IPS-15b (cell line): ENCODE measurements around the gene GPATCH8.

Experiments
- H3K27me3 ChIP-seq: one replicate; pipeline ENCODE4 v1.6.1; 2013; ENCODE audit warnings: low read length; ENCODE audit not compliant: control insufficient read depth, insufficient read depth
- H3K36me3 ChIP-seq: one replicate; pipeline ENCODE4 v1.6.1; 2013; ENCODE audit warnings: low read length; ENCODE audit not compliant: control insufficient read depth, insufficient read depth
- H3K4me1 ChIP-seq: one replicate; pipeline ENCODE4 v1.6.1; 2013; ENCODE audit warnings: mild to moderate bottlenecking, low read length; ENCODE audit not compliant: control insufficient read depth, insufficient read depth
- H3K4me3 ChIP-seq: one replicate; pipeline ENCODE4 v1.5.1; 2013; ENCODE audit warnings: low read depth, low read length
- H3K9ac ChIP-seq: one replicate; pipeline ENCODE4 v1.6.1; 2013; ENCODE audit warnings: low read depth, mild to moderate bottlenecking, low read length
- H3K9me3 ChIP-seq: one replicate; pipeline ENCODE4 v1.6.1; 2013; ENCODE audit warnings: mild to moderate bottlenecking, low read length; ENCODE audit not compliant: control insufficient read depth, insufficient read depth

Gene GPATCH8

GRCh38 chr17:44438636-44439035, 64.6 kb downstream of the GPATCH8 start:
- no peak overlapping the region for H3K9ac ChIP-seq
- no peaks in the 10 kb centered on the region for H3K9me3 ChIP-seq
- H3K4me1 ChIP-seq: peaks cover 4% of the 10 kb centered on the region
- no peaks in the 10 kb centered on the region for H3K27me3 ChIP-seq
- no peak overlapping the region for H3K4me3 ChIP-seq
- no peaks in the 10 kb centered on the region for H3K36me3 ChIP-seq

DNA sequence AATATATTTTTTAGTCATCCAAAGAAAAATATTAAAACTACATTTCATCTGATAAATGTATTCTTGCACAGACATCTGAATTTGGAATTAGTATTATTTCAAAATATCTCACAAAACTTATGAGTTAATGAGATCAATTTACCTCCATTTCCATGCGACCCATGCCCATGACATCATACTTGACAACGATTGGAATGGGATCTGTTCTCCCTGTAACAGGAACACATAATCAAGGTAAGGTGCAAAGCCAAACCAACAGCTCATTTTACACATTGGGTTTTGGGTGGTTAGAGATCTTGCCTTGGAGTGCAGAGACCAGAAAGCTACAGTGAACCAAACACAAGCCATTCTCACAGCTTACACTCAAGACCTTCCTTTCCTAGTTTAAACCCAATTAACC, 66.9 kb downstream of the GPATCH8 start:
- Histone ChIP-seq H3K36me3 (no peaks in the 10 kb centered on the region), H3K9me3 (no peaks in the 10 kb centered on the region), H3K4me1 (peaks cover 4% of the 10 kb centered on the region), H3K27me3 (no peaks in the 10 kb centered on the region), H3K9ac (no peak overlapping the region), H3K4me3 (no peak overlapping the region)

GRCh38 chr17:44432254-44433157, 70.7 kb downstream of the GPATCH8 start:
- Histone ChIP-seq H3K36me3 (peaks cover 3% of the 10 kb centered on the region), H3K4me3 (no peak overlapping the region), H3K9me3 (no peaks in the 10 kb centered on the region), H3K4me1 (no peaks in the 10 kb centered on the region), H3K9ac (no peak overlapping the region), H3K27me3 (no peaks in the 10 kb centered on the region)

DNA sequence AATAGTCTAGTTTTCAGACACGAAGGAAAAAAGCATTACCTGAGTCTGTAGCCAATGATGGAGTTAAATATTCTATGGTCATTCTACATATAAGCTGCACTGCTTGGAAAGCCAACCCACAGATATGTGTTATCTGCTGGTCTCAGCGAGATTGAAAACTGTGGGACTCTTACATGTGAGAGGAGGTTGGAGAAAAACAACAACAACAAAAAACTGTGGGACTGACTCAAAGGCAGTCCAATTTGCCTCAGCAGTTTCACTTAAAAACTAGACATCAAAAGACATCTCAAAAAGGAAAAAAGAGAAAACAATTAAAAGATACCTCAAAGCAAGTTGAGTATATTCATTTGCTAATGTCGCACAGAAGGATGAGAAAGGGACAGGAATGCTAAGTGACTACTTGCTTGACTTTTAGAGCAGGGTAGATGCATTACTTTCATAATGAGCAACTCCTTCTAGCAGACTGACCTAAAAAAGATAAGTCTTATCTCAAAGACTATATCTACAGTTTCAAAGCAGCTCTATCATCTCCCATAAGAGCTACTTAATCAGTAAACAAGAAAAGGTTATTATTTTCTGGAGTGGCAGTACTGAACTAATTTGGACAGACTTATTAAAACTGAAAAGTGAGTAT, 78.3 kb downstream of the GPATCH8 start:
- H3K36me3 ChIP-seq: peaks cover 9% of the 10 kb centered on the region

DNA sequence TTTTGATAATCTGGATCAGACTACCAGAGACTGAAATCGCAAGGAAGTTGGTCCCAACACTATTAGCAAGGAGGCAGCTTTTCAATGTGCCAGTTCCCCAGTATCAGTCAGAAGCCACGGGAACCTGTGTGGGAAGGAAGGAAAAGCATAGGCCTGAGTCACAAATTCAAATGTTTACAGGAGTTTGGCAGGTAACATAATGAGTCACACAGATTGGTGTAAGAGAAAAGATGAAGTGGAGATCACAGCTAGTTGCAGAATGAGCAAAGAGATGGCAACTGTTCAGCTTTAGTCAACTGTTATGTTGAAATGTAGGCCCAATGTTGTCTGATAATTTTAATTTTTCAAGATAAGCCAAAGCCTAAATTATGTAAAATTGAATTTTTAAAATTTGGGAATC, 85.7 kb downstream of the GPATCH8 start:
- Histone ChIP-seq H3K4me1 (no peaks in the 10 kb centered on the region), H3K36me3 (no peaks in the 10 kb centered on the region), H3K9ac (no peak overlapping the region), H3K27me3 (no peaks in the 10 kb centered on the region), H3K9me3 (no peaks in the 10 kb centered on the region), H3K4me3 (no peak overlapping the region)

More for the DNA sequence above, 78.3 kb downstream of the GPATCH8 start:
- Histone ChIP-seq H3K9ac (no peak overlapping the region), H3K4me1 (peaks cover 3% of the 10 kb centered on the region), H3K9me3 (no peaks in the 10 kb centered on the region), H3K27me3 (no peaks in the 10 kb centered on the region), H3K4me3 (no peak overlapping the region)

GRCh38 chr17:44416558-44417289, 86.5 kb downstream of the GPATCH8 start:
- Histone ChIP-seq H3K9me3 (no peaks in the 10 kb centered on the region), H3K27me3 (no peaks in the 10 kb centered on the region), H3K4me3 (no peak overlapping the region), H3K36me3 (no peaks in the 10 kb centered on the region), H3K9ac (no peak overlapping the region), H3K4me1 (no peaks in the 10 kb centered on the region)

- H3K4me1 ChIP-seq: no peaks in the 10 kb centered on the region
- no peak overlapping the region for H3K4me3 ChIP-seq
- H3K36me3 ChIP-seq: no peaks in the 10 kb centered on the region
- no peaks in the 10 kb centered on the region for H3K27me3 ChIP-seq
- no peak overlapping the region for H3K9ac ChIP-seq
- no peaks in the 10 kb centered on the region for H3K9me3 ChIP-seq
Measured at GRCh38 chr17:44414394-44415155, 88.6 kb downstream of the GPATCH8 start.

DNA sequence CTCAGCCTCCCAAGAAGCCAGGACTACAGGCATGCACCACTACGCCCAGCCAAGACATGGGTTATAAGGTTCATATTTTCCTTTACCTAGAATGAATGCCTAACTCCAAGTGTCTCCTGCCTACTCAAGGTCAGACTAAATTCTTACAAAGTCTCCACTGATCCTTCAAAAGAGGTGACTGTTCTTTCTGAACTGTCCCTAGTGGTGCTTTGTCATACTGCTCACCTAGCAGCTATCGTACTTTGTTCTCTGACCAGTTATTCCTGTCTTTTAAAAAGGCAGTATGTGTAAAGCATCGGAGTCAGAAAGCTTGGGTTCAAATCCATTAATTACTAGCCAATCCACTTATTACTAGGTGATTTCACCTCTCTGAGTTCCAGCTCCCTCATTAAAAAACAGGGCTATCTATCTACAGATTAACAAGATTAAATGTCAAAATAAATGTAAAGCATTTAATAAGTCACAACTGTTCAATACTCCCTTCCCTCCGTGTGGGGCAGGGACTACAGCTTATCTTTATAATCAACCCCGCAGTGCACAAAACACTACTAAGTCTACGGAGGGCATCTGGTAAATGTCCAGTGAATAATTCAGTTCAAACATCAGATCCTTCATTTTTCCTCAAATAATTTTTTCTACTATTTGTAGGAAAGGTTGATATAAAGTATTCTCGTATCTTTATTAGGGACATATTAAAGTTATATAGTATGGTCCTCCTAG, 93.7 kb downstream of the GPATCH8 start:
- Histone ChIP-seq H3K4me1 (no peaks in the 10 kb centered on the region), H3K36me3 (no peaks in the 10 kb centered on the region), H3K27me3 (no peaks in the 10 kb centered on the region), H3K4me3 (no peak overlapping the region), H3K9me3 (no peaks in the 10 kb centered on the region), H3K9ac (no peak overlapping the region)

GRCh38 chr17:44408786-44409185, 94.4 kb downstream of the GPATCH8 start:
- Histone ChIP-seq H3K36me3 (no peaks in the 10 kb centered on the region), H3K4me1 (no peaks in the 10 kb centered on the region), H3K9me3 (no peaks in the 10 kb centered on the region), H3K27me3 (no peaks in the 10 kb centered on the region), H3K9ac (no peak overlapping the region), H3K4me3 (no peak overlapping the region)

- Histone ChIP-seq H3K4me3 (no peak overlapping the region), H3K36me3 (peaks cover 31% of the 10 kb centered on the region), H3K9ac (no peak overlapping the region), H3K27me3 (no peaks in the 10 kb centered on the region), H3K4me1 (no peaks in the 10 kb centered on the region), H3K9me3 (no peaks in the 10 kb centered on the region)
Measured at GRCh38 chr17:44402564-44403172, 100.5 kb downstream of the GPATCH8 start.
